PC-9 (cell line): ENCODE results near the gene IL6R. TPM values are rescaled to one million over a fixed set of nuclear protein-coding genes. Genes with fewer than 3 reads are reported as not detected.

Source experiments
- BruUV-seq: library from RNA; stranded (reverse); fragments of 400-500 nt; replicated peaks from 2 replicates; lab custom pipeline; 2021; lab: Mats Ljungman, UMichigan
- CTCF ChIA-PET: fragments of 300-600 bp; sonication (Branson Sonifier 250); formaldehyde crosslinking; loops from one replicate; lab custom pipeline; 2022; ENCODE audit warnings: antibody characterized with exemption; lab: Charles Lee
- POLR2A ChIA-PET: fragments of 300-600 bp; sonication (Branson Sonifier 250); formaldehyde crosslinking; loops from one replicate; lab custom pipeline; 2022; ENCODE audit warnings: antibody characterized with exemption; ENCODE audit not compliant: unreplicated experiment; lab: Charles Lee
- DNase-seq, 2 experiments: peaks; one replicate each; pipeline versions ENCODE4 v3.0.0 to v3.0.0-alpha.2; 2015 to 2022; ENCODE audit warnings: mixed read lengths in 1 of 2
- H2AFZ ChIP-seq: fragments of 200-600 bp; sonication (generic); 2 replicates; pipeline ENCODE4 v1.8.1; 2017; ENCODE audit warnings: antibody characterized with exemption
- H3F3A ChIP-seq: fragments of 200-600 bp; sonication (generic); 2 replicates; pipeline ENCODE4 v1.8.1; 2017; ENCODE audit warnings: antibody characterized with exemption, mild to moderate bottlenecking, low read depth; ENCODE audit not compliant: insufficient read depth
- H3K27ac ChIP-seq: fragments of 200-600 bp; sonication (generic); 2 replicates; pipeline ENCODE4 v1.6.1; 2016; ENCODE audit warnings: mixed run types
- H3K27me3 ChIP-seq: fragments of 200-600 bp; sonication (generic); 2 replicates; pipeline ENCODE4 v1.6.1; 2016; ENCODE audit warnings: low read depth, mixed run types; ENCODE audit not compliant: insufficient read depth
- H3K36me3 ChIP-seq: fragments of 200-600 bp; sonication (generic); 2 replicates; pipeline ENCODE4 v1.6.1; 2016; ENCODE audit warnings: low read depth, mixed run types
- H3K4me1 ChIP-seq: fragments of 200-600 bp; sonication (generic); replicated peaks from 2 replicates; pipeline ENCODE4 v1.6.1; 2016; ENCODE audit warnings: mixed run types; ENCODE audit not compliant: insufficient read depth
- H3K4me2 ChIP-seq: fragments of 200-600 bp; sonication (generic); 2 replicates; pipeline ENCODE4 v1.6.1; 2017; ENCODE audit warnings: mixed run types
- H3K4me3 ChIP-seq: fragments of 200-600 bp; sonication (generic); 2 replicates; pipeline ENCODE4 v1.6.1; 2016; ENCODE audit warnings: mixed run types
- H3K79me2 ChIP-seq: fragments of 200-600 bp; sonication (generic); 2 replicates; pipeline ENCODE4 v1.6.1; 2017; ENCODE audit warnings: low read depth, mixed run types
- H3K9me2 ChIP-seq: fragments of 200-600 bp; sonication (generic); 2 replicates; pipeline ENCODE4 v1.8.1; 2017; ENCODE audit warnings: mild to moderate bottlenecking; ENCODE audit not compliant: insufficient read depth
- H3K9me3 ChIP-seq: fragments of 200-600 bp; sonication (generic); 2 replicates; pipeline ENCODE4 v1.8.1; 2016; ENCODE audit warnings: low read depth; ENCODE audit not compliant: insufficient read depth
- H4K20me1 ChIP-seq: fragments of 200-600 bp; sonication (generic); 2 replicates; pipeline ENCODE4 v1.8.1; 2017; ENCODE audit not compliant: insufficient read depth
- EZH2 ChIP-seq: fragments of 200-600 bp; sonication (generic); IDR thresholded peaks from 2 replicates; pipeline ENCODE4 v1.8.0; 2017; ENCODE audit warnings: antibody characterized with exemption, low read depth
- intact Hi-C: fragments of 100-400 bp; cut with micrococcal nuclease; formaldehyde crosslinking; loops from one replicate; pipeline ENCODE4 v1.10.0; 2022; ENCODE audit not compliant: unreplicated experiment
- total RNA-seq: library from RNA; stranded (reverse); gene quantifications from 2 replicates; pipeline ENCODE4 v1.2.3, GENCODE V29; 2021
- TF ChIP-seq, protein P1 (sequence below): fragments of 200-600 bp; sonication (generic); conservative IDR thresholded peaks from 2 replicates; pipeline ENCODE4 v1.6.1; 2017; ENCODE audit warnings: mixed run types, antibody characterized with exemption, mild to moderate bottlenecking, moderate library complexity

Gene IL6R
- total RNA-seq, 1 experiment from 2014 or later = 3.2 TPM

DNA sequence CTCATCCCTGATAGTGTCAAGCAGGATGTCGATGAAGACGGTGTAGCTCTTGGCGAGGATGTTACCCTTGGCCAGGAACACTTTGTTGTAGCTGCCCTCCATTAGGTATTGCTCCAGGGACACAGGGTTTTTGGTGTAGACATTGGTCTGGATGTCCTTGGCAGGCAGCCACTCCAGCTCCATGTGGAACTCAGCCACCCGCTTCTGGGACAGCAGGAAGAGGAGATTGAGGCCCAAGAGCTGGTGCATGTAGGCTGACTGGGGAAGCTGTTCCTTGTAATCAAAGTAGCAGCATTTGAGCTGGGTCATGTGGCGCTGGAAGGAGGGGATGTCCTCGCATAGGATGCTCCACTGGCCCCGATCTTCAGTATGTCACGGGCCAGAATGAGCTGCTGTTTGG lies 9.5 kb downstream of the IL6R start:
- intact Hi-C loops = no loop called here
- H3K4me2 ChIP-seq = no peak overlapping the region
- H3K27me3 ChIP-seq = no peaks in the 10 kb centered on the region
- H3K9me2 ChIP-seq = no peaks in the 10 kb centered on the region
- BruUV-seq = no TSS peak
- CTCF ChIA-PET = interaction anchor here (0.6 kb wide), 1 partner anchor 463 kb away, joined by 5 read pairs; no protein-coding TSS in a partner anchor
- H3K4me1 ChIP-seq = peaks cover 17% of the 10 kb centered on the region
- H3K36me3 ChIP-seq = no peaks in the 10 kb centered on the region
- H4K20me1 ChIP-seq = no peaks in the 10 kb centered on the region; the same call in 1 of the 2 replicates
- DNase-seq = no peak
- POLR2A ChIA-PET = interaction anchor here (0.5 to 0.6 kb wide), 2 partner anchors 12 to 563 kb away, joined by 3 to 5 read pairs; no protein-coding TSS in a partner anchor
- H3K79me2 ChIP-seq = no peaks in the 10 kb centered on the region
- no peak overlapping the region for H2AFZ ChIP-seq
- no peak for TF ChIP-seq EZH2
- TF ChIP-seq, protein P1, sequence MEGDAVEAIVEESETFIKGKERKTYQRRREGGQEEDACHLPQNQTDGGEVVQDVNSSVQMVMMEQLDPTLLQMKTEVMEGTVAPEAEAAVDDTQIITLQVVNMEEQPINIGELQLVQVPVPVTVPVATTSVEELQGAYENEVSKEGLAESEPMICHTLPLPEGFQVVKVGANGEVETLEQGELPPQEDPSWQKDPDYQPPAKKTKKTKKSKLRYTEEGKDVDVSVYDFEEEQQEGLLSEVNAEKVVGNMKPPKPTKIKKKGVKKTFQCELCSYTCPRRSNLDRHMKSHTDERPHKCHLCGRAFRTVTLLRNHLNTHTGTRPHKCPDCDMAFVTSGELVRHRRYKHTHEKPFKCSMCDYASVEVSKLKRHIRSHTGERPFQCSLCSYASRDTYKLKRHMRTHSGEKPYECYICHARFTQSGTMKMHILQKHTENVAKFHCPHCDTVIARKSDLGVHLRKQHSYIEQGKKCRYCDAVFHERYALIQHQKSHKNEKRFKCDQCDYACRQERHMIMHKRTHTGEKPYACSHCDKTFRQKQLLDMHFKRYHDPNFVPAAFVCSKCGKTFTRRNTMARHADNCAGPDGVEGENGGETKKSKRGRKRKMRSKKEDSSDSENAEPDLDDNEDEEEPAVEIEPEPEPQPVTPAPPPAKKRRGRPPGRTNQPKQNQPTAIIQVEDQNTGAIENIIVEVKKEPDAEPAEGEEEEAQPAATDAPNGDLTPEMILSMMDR = no peak
- no peak overlapping the region for H3K27ac ChIP-seq
- H3F3A ChIP-seq = peaks cover 16% of the 10 kb centered on the region
- H3K9me3 ChIP-seq = no peaks in the 10 kb centered on the region
- H3K4me3 ChIP-seq = no peak overlapping the region

DNA sequence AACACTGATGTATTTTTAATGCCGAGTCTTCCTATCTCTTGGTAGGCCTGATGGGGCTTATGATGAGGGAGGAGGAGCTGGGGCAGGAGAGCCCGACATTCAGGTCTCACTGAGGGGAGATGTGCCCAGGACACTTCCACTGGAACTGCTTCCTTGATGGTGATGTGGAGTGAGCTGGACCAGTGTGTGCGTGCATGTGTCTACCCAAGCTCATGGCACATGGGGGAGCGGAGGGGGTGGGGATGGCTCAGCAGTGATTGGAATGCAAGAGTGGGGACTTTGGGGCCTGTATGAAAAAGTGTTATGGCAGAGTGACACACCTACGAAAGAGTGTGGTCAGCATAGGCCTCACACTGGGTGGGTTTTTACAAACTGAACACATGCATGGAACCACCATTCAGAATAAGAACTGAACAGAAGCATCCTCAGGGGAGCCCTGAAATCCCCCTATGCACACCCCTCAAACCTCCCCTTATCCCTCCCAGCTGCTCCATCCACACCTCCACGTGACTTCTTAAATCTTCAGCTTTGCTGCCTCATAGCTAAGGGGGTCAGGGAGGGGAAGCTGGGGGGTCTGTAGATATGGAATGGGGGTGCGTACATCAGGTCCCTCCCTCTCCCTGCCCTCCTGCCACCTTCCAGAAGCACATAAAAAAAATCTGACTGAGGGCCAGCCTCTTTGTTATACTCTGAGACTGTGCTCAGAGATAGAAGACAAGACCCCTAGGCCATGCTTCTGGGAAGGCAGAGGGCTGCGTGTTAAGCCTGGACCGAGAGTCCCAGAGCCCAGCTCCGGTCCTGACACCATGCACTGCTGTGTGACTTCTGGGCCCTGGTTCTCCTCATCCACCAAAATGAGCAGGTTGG lies 11.6 kb downstream of the IL6R start:
- intact Hi-C loops = no loop called here
- BruUV-seq = no TSS peak
- CTCF ChIA-PET = interaction anchor here (0.7 kb wide), 1 partner anchor 15 kb away, joined by 6 read pairs; no protein-coding TSS in a partner anchor
- H3K4me3 ChIP-seq = no peak overlapping the region
- no peaks in the 10 kb centered on the region for H3K36me3 ChIP-seq
- H4K20me1 ChIP-seq = no peaks in the 10 kb centered on the region; the same call in 1 of the 2 replicates
- H3F3A ChIP-seq = peaks cover 25% of the 10 kb centered on the region
- TF ChIP-seq, protein P1 = no peak
- no peak for TF ChIP-seq EZH2
- POLR2A ChIA-PET = interaction anchor here (0.6 kb wide), 1 partner anchor 203 kb away, joined by 4 read pairs; no protein-coding TSS in a partner anchor
- peaks cover 31% of the 10 kb centered on the region for H3K4me1 ChIP-seq
- no peak overlapping the region for H3K27ac ChIP-seq
- H3K9me2 ChIP-seq = no peaks in the 10 kb centered on the region
- no peaks in the 10 kb centered on the region for H3K79me2 ChIP-seq
- H2AFZ ChIP-seq = no peak overlapping the region
- no peak for DNase-seq
- H3K9me3 ChIP-seq = no peaks in the 10 kb centered on the region
- no peaks in the 10 kb centered on the region for H3K27me3 ChIP-seq
- H3K4me2 ChIP-seq = no peak overlapping the region

DNA sequence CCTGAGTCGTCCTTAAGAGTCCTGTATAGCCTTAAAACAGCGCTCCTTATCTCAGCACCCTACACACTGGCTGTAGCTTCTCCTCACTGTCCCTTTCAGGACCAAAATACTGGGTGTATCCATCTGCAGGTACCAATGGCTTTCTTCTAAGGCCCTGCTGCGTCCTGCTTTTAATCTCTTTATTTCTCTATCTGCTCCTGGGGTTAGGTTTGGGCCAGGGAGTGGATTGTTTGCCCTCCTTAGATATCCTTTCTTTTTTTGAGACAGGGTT lies 12.1 kb downstream of the IL6R start:
- Histone ChIP-seq H3K4me1 (peaks cover 36% of the 10 kb centered on the region), H3K79me2 (no peaks in the 10 kb centered on the region), H3K27me3 (no peaks in the 10 kb centered on the region), H3K4me3 (no peak overlapping the region), H3K36me3 (no peaks in the 10 kb centered on the region), H3K9me2 (no peaks in the 10 kb centered on the region), H3K27ac (no peak overlapping the region), H4K20me1 (no peaks in the 10 kb centered on the region; the same call in 1 of the 2 replicates), H2AFZ (no peak overlapping the region), H3K4me2 (no peak overlapping the region), H3K9me3 (no peaks in the 10 kb centered on the region), H3F3A (peaks cover 29% of the 10 kb centered on the region)
- intact Hi-C loops = no loop called here
- ChIA-PET POLR2A (interaction anchor here (0.7 kb wide), 2 partner anchors 64 to 129 kb away, joined by 3 read pairs; no protein-coding TSS in a partner anchor), CTCF (no interaction called here)
- DNase-seq = no peak
- TF ChIP-seq, protein P1 = no peak
- TF ChIP-seq EZH2 = no peak
- BruUV-seq = no TSS peak
